PC-3 (cell line): Measurements from ENCODE around the gene ZBTB16. TPM values are rescaled to one million over a fixed set of nuclear protein-coding genes. Genes with fewer than 3 reads are reported as not detected.

Experiments used
- ATAC-seq: fragments of 200-7000 bp; cut with Tn5 transposase; 2 replicates; pipeline ENCODE4 v1.9.1; 2020; ENCODE audit warnings: mild to moderate bottlenecking, moderate library complexity
- BruUV-seq: library from RNA; stranded (reverse); fragments of 400-500 nt; replicated peaks from 2 replicates; lab custom pipeline; 2021; lab: Mats Ljungman, UMichigan
- CTCF ChIA-PET: fragments of 300-600 bp; sonication (Branson Sonifier 250); formaldehyde crosslinking; loops from one replicate; lab custom pipeline; 2022; ENCODE audit warnings: antibody characterized with exemption; lab: Charles Lee
- POLR2A ChIA-PET: fragments of 300-600 bp; sonication (Branson Sonifier 250); formaldehyde crosslinking; loops from one replicate; lab custom pipeline; 2022; ENCODE audit warnings: antibody characterized with exemption; ENCODE audit not compliant: unreplicated experiment; lab: Charles Lee
- DNase-seq: peaks from one replicate; pipeline ENCODE4 v3.0.0-alpha.2; 2015
- H2AFZ ChIP-seq: fragments of 300-600 bp; sonication (generic); 2 replicates; pipeline ENCODE4 v1.6.0; 2016; ENCODE audit warnings: antibody characterized with exemption, low read length
- H3F3A ChIP-seq: fragments of 300-600 bp; sonication (generic); one replicate; pipeline ENCODE4 v1.6.0; 2017; ENCODE audit warnings: antibody characterized with exemption, low read length, control low read depth, mild to moderate bottlenecking; ENCODE audit not compliant: unreplicated experiment
- H3K27ac ChIP-seq: fragments of 300-600 bp; sonication (generic); 2 replicates; pipeline ENCODE4 v1.5.1; 2016; ENCODE audit warnings: mild to moderate bottlenecking, low read length
- H3K27me3 ChIP-seq: fragments of 300-600 bp; sonication (generic); 2 replicates; pipeline ENCODE4 v1.6.1; 2016; ENCODE audit warnings: low read length, mixed read lengths
- H3K36me3 ChIP-seq: fragments of 300-600 bp; sonication (generic); 2 replicates; pipeline ENCODE4 v1.6.1; 2016; ENCODE audit warnings: low read depth, mixed run types, low read length, mixed read lengths
- H3K4me1 ChIP-seq: fragments of 300-600 bp; sonication (generic); 2 replicates; pipeline ENCODE4 v1.5.1; 2016; ENCODE audit warnings: low read length; ENCODE audit not compliant: insufficient read depth
- H3K4me2 ChIP-seq: fragments of 300-600 bp; sonication (generic); 2 replicates; pipeline ENCODE4 v1.6.0; 2016; ENCODE audit warnings: low read length
- H3K4me3 ChIP-seq: fragments of 300-600 bp; sonication (generic); 2 replicates; pipeline ENCODE4 v1.5.1; 2016; ENCODE audit warnings: mild to moderate bottlenecking, low read length, mixed read lengths
- H3K79me2 ChIP-seq: fragments of 300-600 bp; sonication (generic); 2 replicates; pipeline ENCODE4 v1.6.1; 2017; ENCODE audit warnings: low read length, mixed read lengths
- H3K9ac ChIP-seq: fragments of 300-600 bp; sonication (generic); 2 replicates; pipeline ENCODE4 v1.6.0; 2016; ENCODE audit warnings: mild to moderate bottlenecking, low read length
- H3K9me2 ChIP-seq: fragments of 300-600 bp; sonication (generic); replicated peaks from 2 replicates; pipeline ENCODE4 v1.6.1; 2016; ENCODE audit warnings: mixed run types, low read length, mixed read lengths
- H3K9me3 ChIP-seq: fragments of 300-600 bp; sonication (generic); 2 replicates; pipeline ENCODE4 v1.6.1; 2016; ENCODE audit warnings: low read length, mixed read lengths
- H4K20me1 ChIP-seq: fragments of 300-600 bp; sonication (generic); 2 replicates; pipeline ENCODE4 v1.6.1; 2016; ENCODE audit warnings: low read length, mixed read lengths
- EZH2 ChIP-seq: fragments of 300-600 bp; sonication (generic); IDR thresholded peaks from one replicate; pipeline ENCODE4 v1.6.1; 2017; ENCODE audit warnings: antibody characterized with exemption, mild to moderate bottlenecking, low read length; ENCODE audit not compliant: unreplicated experiment
- EZH2phosphoT487 ChIP-seq: fragments of 300-600 bp; sonication (generic); IDR thresholded peaks from 2 replicates; pipeline ENCODE4 v1.6.1; 2018; ENCODE audit warnings: mild to moderate bottlenecking, antibody characterized with exemption, low read length, borderline replicate concordance
- intact Hi-C: fragments of 100-400 bp; cut with micrococcal nuclease; formaldehyde crosslinking; loops from 2 replicates; pipeline ENCODE4 v1.9.0; 2023
- total RNA-seq: library from RNA; depleted of rRNA; stranded (reverse); fragments of >200 nt; gene quantifications from 2 replicates; pipeline ENCODE4 v1.2.3, GENCODE V29; 2014
- TF ChIP-seq, protein P1 (sequence below): fragments of 300-600 bp; sonication (generic); conservative IDR thresholded peaks from 2 replicates; pipeline ENCODE4 v1.5.1; 2017; ENCODE audit warnings: antibody characterized with exemption, low read depth, mild to moderate bottlenecking, low read length

ZBTB16 gene
- total RNA-seq, 1 experiment from 2014 or later = not detected

DNA sequence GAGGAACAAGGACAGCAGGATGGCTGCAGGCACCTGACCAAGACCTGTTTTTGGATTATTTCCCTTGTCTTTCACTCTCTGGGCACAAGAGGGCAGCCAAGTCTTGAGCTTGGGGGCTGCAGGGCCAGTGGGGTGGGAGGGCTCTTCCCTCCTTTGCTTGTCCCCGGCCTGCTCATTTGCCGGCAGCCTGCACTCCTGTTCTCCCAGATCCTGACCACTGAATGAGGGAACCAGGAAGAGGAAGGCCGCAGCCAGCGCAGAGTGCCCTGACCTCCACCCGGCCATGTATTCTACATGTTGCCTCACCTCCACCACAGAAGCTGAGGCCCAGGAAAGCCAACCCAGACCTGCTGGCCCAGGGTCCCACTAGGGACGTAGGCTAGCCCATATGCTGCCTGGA is 221.2 kb downstream of the ZBTB16 start:
- Histone ChIP-seq H3F3A (no peaks in the 10 kb centered on the region), H3K4me3 (no peak overlapping the region), H3K9me3 (no peaks in the 10 kb centered on the region), H3K27ac (peak overlapping the region; percentile 43), H2AFZ (peak overlapping the region; percentile 44), H3K79me2 (no peaks in the 10 kb centered on the region), H3K36me3 (no peaks in the 10 kb centered on the region), H3K9ac (peak overlapping the region; percentile 45), H3K27me3 (peaks cover 7% of the 10 kb centered on the region; the same call in 1 of the 2 replicates), H3K4me1 (peaks cover 38% of the 10 kb centered on the region), H3K9me2 (no peaks in the 10 kb centered on the region), H3K4me2 (peak overlapping the region; percentile 26), H4K20me1 (no peaks in the 10 kb centered on the region)
- ATAC-seq = peak; percentile 72
- TF ChIP-seq EZH2phosphoT487 = no peak
- TF ChIP-seq EZH2 = no peak
- TF ChIP-seq, protein P1, sequence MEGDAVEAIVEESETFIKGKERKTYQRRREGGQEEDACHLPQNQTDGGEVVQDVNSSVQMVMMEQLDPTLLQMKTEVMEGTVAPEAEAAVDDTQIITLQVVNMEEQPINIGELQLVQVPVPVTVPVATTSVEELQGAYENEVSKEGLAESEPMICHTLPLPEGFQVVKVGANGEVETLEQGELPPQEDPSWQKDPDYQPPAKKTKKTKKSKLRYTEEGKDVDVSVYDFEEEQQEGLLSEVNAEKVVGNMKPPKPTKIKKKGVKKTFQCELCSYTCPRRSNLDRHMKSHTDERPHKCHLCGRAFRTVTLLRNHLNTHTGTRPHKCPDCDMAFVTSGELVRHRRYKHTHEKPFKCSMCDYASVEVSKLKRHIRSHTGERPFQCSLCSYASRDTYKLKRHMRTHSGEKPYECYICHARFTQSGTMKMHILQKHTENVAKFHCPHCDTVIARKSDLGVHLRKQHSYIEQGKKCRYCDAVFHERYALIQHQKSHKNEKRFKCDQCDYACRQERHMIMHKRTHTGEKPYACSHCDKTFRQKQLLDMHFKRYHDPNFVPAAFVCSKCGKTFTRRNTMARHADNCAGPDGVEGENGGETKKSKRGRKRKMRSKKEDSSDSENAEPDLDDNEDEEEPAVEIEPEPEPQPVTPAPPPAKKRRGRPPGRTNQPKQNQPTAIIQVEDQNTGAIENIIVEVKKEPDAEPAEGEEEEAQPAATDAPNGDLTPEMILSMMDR = peak; percentile 91
- BruUV-seq = no TSS peak
- POLR2A ChIA-PET = no interaction called here
- peak; percentile 93 for DNase-seq
- intact Hi-C loops = loop anchor here (1.0 to 10.0 kb wide), 6 partner anchors 37 to 304 kb away; partner anchors contain the start of gene REXO2
- CTCF ChIA-PET = no interaction called here

DNA sequence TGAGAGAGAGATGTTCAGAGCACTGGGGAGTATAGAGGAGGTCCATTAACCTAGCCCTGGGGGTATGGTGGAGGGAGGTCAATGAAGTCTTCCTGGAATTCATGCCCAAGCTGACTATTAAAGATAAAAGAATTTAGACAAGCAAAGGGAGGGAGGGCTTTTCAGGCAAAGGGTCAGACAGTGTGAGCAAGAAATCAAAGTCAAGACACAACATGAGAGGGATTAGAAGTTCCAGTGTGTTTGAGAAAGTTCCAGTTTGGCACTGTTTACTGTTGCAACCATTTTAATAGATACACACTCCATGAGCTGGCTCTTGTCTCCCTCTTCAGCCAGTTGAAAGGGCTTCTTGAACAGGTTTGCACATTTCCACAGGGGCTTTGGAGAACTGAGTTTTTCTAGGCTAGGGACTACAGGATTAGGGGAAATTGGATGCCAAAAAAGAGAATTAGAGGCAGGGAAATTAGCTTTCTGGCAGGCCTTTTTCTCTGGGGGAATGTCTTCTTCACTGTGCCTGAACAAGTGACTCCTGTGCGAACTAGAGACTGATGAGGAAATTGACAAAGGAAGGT is 222.0 kb downstream of the ZBTB16 start:
- no TSS peak for BruUV-seq
- no peak overlapping the region for H3K4me3 ChIP-seq
- H3K36me3 ChIP-seq = no peaks in the 10 kb centered on the region
- DNase-seq (peak; percentile 32), ATAC-seq (no peak)
- H3K27me3 ChIP-seq = 0 out of 2 replicates have a peak, but pooled peaks cover 3% of the 10 kb centered on the region
- no peak for TF ChIP-seq EZH2
- TF ChIP-seq, protein P1 = no peak
- TF ChIP-seq EZH2phosphoT487 = no peak
- ChIA-PET CTCF (no interaction called here), POLR2A (no interaction called here)
- intact Hi-C loops = loop anchor here (2.0 to 10.0 kb wide), 4 partner anchors 67 to 303 kb away; partner anchors contain the start of gene REXO2
- peak overlapping the region; percentile 11; the same call in 1 of the 2 replicates for H3K4me2 ChIP-seq
- peak overlapping the region; percentile 44; the same call in 1 of the 2 replicates for H2AFZ ChIP-seq
- no peaks in the 10 kb centered on the region for H3F3A ChIP-seq
- H3K9ac ChIP-seq = peak overlapping the region; percentile 45
- no peaks in the 10 kb centered on the region for H3K9me3 ChIP-seq
- H3K9me2 ChIP-seq = no peaks in the 10 kb centered on the region
- H3K4me1 ChIP-seq = peaks cover 46% of the 10 kb centered on the region
- no peaks in the 10 kb centered on the region for H4K20me1 ChIP-seq
- peak overlapping the region; percentile 43 for H3K27ac ChIP-seq
- H3K79me2 ChIP-seq = no peaks in the 10 kb centered on the region

GRCh38 chr11:114282488-114282887 is 223.0 kb downstream of the ZBTB16 start:
- DNase-seq (no peak), ATAC-seq (no peak)
- Histone ChIP-seq H3F3A (no peaks in the 10 kb centered on the region), H3K9me2 (no peaks in the 10 kb centered on the region), H4K20me1 (no peaks in the 10 kb centered on the region), H3K79me2 (no peaks in the 10 kb centered on the region), H3K9ac (no peak overlapping the region), H2AFZ (no peak overlapping the region), H3K9me3 (no peaks in the 10 kb centered on the region), H3K36me3 (no peaks in the 10 kb centered on the region), H3K4me3 (no peak overlapping the region), H3K27ac (no peak overlapping the region), H3K27me3 (no peaks in the 10 kb centered on the region), H3K4me2 (no peak overlapping the region), H3K4me1 (peaks cover 56% of the 10 kb centered on the region)
- ChIA-PET POLR2A (no interaction called here), CTCF (no interaction called here)
- no peak for TF ChIP-seq EZH2phosphoT487
- no peak for TF ChIP-seq EZH2
- TF ChIP-seq, protein P1 = no peak
- no TSS peak for BruUV-seq
- intact Hi-C loops = loop anchor here (10.0 kb wide), 1 partner anchor 302 kb away; no protein-coding TSS in a partner anchor
